Chondrocyte (in vitro differentiated cells): ENCODE results near the gene GPRC5D. TPM values are rescaled to one million over a fixed set of nuclear protein-coding genes. Genes with fewer than 3 reads are reported as not detected.

Source experiments
- DNase-seq: peaks from one replicate; pipeline ENCODE4 v3.0.0; 2021; ENCODE audit warnings: mixed read lengths, low spot score
- H3K27ac Mint-ChIP-seq: one replicate; pipeline ENCODE4 v1.8.0; 2021; ENCODE audit warnings: mild to moderate bottlenecking, moderate library complexity, mixed read lengths; ENCODE audit not compliant: unreplicated experiment
- H3K27me3 Mint-ChIP-seq: 2 replicates; pipeline ENCODE4 v1.8.0; 2021; ENCODE audit warnings: low read depth, mixed read lengths
- H3K36me3 Mint-ChIP-seq: 2 replicates; pipeline ENCODE4 v1.8.0; 2021; ENCODE audit warnings: low read depth, mixed read lengths
- H3K4me1 Mint-ChIP-seq: 2 replicates; pipeline ENCODE4 v1.8.0; 2021; ENCODE audit warnings: low read depth, mild to moderate bottlenecking, mixed read lengths
- H3K4me3 Mint-ChIP-seq: one replicate; pipeline ENCODE4 v1.8.0; 2021; ENCODE audit warnings: mild to moderate bottlenecking, moderate library complexity, mixed read lengths; ENCODE audit not compliant: unreplicated experiment
- H3K9me3 Mint-ChIP-seq: 2 replicates; pipeline ENCODE4 v1.8.0; 2021; ENCODE audit warnings: low read depth, mixed read lengths
- total RNA-seq: library from RNA; stranded (reverse); gene quantifications from 3 replicates; pipeline ENCODE4 v1.2.1, GENCODE V29; 2021
- TF ChIP-seq, protein P1 (sequence below): fragments of 200-600 bp; sonication (generic); IDR thresholded peaks from 2 replicates; pipeline ENCODE4 v1.5.0; 2021; ENCODE audit warnings: antibody characterized with exemption, mild to moderate bottlenecking, moderate library complexity

The GPRC5D gene
- total RNA-seq, 1 donor from 2014 or later, result not detected

DNA sequence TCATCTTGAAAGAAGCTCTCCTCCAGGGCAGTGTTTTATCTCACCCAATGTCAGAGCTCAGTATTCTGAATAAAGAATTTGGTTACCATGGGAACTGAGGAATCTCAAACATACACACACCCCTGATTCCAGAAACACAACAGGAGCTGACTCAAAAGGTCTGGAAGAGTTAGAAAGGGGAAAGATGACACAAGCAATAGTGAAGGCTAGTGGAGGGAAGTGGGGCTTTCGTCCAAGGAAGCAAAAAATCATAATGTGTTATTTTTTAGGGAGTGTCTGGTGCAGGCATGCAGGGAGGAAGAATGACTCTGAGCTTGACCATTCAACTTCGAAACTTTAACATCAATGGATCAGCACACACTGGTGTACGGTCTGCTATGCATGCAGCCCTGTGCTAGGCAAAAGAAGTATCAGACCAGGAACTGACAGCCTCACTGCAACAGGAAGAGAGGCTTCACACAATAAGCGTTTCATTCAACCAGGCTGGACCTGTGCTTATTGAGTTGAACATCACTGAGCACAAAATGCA, 27.8 kb upstream of the GPRC5D start:
- DNase-seq, result no peak
- H3K27me3 Mint-ChIP-seq, result no peaks in the 10 kb centered on the region
- H3K4me1 Mint-ChIP-seq, result peaks cover 33% of the 10 kb centered on the region
- H3K36me3 Mint-ChIP-seq, result peaks cover 15% of the 10 kb centered on the region
- TF ChIP-seq, protein P1, sequence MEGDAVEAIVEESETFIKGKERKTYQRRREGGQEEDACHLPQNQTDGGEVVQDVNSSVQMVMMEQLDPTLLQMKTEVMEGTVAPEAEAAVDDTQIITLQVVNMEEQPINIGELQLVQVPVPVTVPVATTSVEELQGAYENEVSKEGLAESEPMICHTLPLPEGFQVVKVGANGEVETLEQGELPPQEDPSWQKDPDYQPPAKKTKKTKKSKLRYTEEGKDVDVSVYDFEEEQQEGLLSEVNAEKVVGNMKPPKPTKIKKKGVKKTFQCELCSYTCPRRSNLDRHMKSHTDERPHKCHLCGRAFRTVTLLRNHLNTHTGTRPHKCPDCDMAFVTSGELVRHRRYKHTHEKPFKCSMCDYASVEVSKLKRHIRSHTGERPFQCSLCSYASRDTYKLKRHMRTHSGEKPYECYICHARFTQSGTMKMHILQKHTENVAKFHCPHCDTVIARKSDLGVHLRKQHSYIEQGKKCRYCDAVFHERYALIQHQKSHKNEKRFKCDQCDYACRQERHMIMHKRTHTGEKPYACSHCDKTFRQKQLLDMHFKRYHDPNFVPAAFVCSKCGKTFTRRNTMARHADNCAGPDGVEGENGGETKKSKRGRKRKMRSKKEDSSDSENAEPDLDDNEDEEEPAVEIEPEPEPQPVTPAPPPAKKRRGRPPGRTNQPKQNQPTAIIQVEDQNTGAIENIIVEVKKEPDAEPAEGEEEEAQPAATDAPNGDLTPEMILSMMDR, result no peak
- H3K9me3 Mint-ChIP-seq, result no peaks in the 10 kb centered on the region
- H3K4me3 Mint-ChIP-seq, result no peak overlapping the region
- no peak overlapping the region for H3K27ac Mint-ChIP-seq

DNA sequence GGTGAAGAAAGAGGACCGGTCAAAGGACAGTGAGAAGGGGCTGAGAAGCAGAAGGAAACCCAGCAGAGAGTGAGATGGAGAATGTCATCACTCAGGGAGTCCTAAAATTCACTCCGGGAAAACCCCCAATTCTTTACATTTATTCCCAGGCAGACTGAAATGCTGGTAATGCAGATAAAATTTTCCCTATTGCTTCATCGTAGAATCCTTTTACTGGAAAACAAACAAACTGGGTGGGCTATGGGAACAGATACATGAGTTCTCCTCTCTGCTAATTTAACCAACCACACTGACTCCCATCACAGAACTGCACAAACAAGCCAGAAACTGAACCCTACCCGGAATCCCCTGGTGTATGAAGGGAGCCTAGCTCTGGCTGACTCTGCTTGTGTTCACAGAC, 27.2 kb upstream of the GPRC5D start:
- peaks cover 19% of the 10 kb centered on the region for H3K36me3 Mint-ChIP-seq
- peaks cover 33% of the 10 kb centered on the region for H3K4me1 Mint-ChIP-seq
- no peak overlapping the region for H3K27ac Mint-ChIP-seq
- TF ChIP-seq, protein P1, result no peak
- no peaks in the 10 kb centered on the region for H3K27me3 Mint-ChIP-seq
- H3K9me3 Mint-ChIP-seq, result no peaks in the 10 kb centered on the region
- H3K4me3 Mint-ChIP-seq, result no peak overlapping the region
- DNase-seq, result no peak

DNA sequence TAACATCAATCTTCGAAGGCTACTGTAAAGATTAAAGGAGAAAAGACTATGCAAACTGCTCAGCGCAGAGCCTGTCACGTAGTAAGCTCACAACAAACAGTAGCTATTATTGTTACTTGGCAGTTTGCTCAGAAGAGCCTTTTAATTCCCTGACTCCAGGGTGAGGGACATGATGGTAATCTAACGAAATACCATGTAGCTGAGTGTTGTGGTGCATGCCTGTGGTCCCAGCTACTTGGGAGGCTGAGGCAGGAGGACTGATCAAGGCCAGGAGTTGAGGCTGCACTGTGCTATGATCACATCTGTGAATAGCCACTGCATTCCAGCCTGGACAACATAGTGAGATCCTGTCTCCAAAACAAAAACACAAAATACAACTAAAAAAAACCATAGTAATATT, 25.3 kb upstream of the GPRC5D start:
- Mint-ChIP-seq H3K4me3 (no peak overlapping the region), H3K4me1 (peaks cover 27% of the 10 kb centered on the region), H3K9me3 (peaks cover 11% of the 10 kb centered on the region), H3K27ac (no peak overlapping the region), H3K27me3 (no peaks in the 10 kb centered on the region), H3K36me3 (peaks cover 30% of the 10 kb centered on the region)
- DNase-seq, result no peak
- TF ChIP-seq, protein P1, result no peak

DNA sequence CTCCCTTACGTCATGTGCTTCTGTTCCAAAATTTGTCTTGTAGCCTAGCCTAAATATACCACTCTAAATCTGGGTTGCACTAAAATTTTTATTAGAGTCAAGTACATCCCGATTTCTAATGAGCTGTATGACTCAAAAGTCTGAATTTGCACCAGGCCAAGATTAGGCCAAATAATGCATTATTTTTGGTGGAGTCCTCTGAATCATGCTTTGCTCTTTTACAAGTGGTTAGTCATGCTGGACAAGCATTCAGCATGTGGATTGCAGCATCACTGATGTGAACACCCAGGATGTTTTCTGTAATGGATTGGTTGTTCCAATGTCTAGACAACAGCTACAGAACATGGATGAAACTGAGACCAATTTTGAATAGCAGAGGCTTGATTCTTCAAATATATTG, 24.4 kb upstream of the GPRC5D start:
- H3K4me3 Mint-ChIP-seq, result no peak overlapping the region
- no peaks in the 10 kb centered on the region for H3K27me3 Mint-ChIP-seq
- DNase-seq, result no peak
- TF ChIP-seq, protein P1, result no peak
- H3K27ac Mint-ChIP-seq, result peak overlapping the region; percentile 88
- peaks cover 11% of the 10 kb centered on the region for H3K9me3 Mint-ChIP-seq
- H3K4me1 Mint-ChIP-seq, result peaks cover 27% of the 10 kb centered on the region
- peaks cover 36% of the 10 kb centered on the region for H3K36me3 Mint-ChIP-seq

DNA sequence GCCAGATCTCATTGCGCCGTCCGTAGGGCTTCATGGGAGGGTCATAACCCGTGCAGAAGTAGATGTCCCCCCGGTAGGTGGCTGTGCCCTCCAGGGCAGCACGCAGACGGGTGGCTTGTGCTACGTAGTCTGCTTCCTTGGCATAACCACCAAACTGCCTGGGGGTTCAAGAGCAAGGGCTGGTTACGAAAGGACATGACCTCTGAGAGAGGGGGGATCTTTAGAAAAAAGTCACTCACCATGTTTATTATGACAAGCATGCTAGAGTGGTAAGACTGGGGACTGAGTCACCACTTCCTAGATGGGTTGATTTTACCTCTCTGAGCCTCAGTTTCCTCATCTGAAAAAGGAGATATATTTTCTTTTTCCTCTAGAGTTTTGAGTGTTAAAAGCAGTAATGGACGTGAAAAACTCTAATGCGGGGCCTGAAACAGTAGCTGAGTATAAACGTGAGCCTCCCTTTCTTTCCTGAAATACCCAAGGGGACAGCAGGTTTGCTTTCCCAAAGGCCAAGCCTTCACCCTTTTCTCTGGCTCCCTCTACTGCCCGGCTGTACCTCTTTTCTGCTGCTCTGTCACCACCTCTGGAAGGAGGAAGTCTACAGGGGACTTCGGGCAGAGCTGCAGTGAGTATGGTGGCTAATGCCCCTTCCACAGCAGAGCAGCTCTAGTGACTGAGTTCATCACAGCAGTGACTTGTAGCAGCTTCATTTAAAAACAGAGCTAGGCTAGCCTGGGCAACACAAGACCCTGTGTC, 23.5 kb upstream of the GPRC5D start:
- Mint-ChIP-seq H3K27ac (peak overlapping the region; percentile 88), H3K9me3 (peaks cover 11% of the 10 kb centered on the region), H3K4me1 (peaks cover 27% of the 10 kb centered on the region), H3K27me3 (no peaks in the 10 kb centered on the region), H3K36me3 (peaks cover 39% of the 10 kb centered on the region), H3K4me3 (no peak overlapping the region)
- DNase-seq, result no peak
- TF ChIP-seq, protein P1, result peak; percentile 75
